Ovary (tissue), 3 donors: Measurements from ENCODE around the gene PGAM4.

Experiments used
- POLR2A ChIP-seq: fragments of 450-650 bp; IDR thresholded peaks from one replicate; pipeline ENCODE4 v1.6.1; 2017; ENCODE audit warnings: antibody characterized with exemption, mild to moderate bottlenecking, moderate library complexity
- TF ChIP-seq, protein P1 (sequence below), 3 donors: fragments of 450-650 bp in 2 of 3; fragments of 200-600 bp in 1 of 3; IDR thresholded peaks; one replicate each; pipeline versions ENCODE4 v1.5.1 to v1.8.0; 2016 to 2022; ENCODE audit warnings: antibody characterized with exemption in 3 of 3, mild to moderate bottlenecking in 1 of 3
- donor health status: DM: no; HTN: no; CAD: no.

DNA sequence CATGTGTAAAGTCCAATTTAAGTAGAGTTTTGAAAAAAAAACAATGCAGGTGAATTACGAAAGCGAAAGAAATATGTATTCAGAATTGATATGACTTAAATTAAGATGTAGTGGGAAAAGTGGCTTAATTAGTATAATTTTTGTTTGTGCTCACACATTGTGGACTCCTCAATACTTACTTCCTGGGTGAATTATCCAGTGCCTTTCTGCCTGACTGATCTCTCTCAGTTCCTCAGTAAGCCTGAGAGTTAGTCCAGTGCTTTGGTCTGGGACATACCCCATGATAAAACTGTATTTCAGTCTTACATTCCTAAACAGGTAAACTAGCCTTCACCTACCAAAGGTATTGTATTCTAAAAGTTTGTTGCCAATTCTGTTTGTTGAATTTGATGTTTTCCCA is 8.4 kb downstream of the PGAM4 start:
- TF ChIP-seq POLR2A: no peak
- TF ChIP-seq, protein P1, sequence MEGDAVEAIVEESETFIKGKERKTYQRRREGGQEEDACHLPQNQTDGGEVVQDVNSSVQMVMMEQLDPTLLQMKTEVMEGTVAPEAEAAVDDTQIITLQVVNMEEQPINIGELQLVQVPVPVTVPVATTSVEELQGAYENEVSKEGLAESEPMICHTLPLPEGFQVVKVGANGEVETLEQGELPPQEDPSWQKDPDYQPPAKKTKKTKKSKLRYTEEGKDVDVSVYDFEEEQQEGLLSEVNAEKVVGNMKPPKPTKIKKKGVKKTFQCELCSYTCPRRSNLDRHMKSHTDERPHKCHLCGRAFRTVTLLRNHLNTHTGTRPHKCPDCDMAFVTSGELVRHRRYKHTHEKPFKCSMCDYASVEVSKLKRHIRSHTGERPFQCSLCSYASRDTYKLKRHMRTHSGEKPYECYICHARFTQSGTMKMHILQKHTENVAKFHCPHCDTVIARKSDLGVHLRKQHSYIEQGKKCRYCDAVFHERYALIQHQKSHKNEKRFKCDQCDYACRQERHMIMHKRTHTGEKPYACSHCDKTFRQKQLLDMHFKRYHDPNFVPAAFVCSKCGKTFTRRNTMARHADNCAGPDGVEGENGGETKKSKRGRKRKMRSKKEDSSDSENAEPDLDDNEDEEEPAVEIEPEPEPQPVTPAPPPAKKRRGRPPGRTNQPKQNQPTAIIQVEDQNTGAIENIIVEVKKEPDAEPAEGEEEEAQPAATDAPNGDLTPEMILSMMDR (IDR thresholded peaks at IDR 0.05): no peak
